ENCODE data around the gene TSPAN11.

The TSPAN11 gene

GRCh38 chr12:30977537-30978349 is 51.2 kb downstream of the TSPAN11 start:
- no peak for TF ChIP-seq SIN3A (IDR thresholded peaks at IDR 0.05; ENCODE audit: borderline replicate concordance, insufficient read depth, low read length)
- TF ChIP-seq REST (IDR thresholded peaks at IDR 0.05; ENCODE audit: insufficient read depth in 1 of 2, low read depth in 2 of 2, low read length in 2 of 2), result no peak
- no peak for TF ChIP-seq FOXP2 (optimal IDR thresholded peaks at IDR 0.05; ENCODE audit: borderline replicate concordance, extremely low read depth, extremely low read length, insufficient read depth)
- no peak for TF ChIP-seq TAF1 (IDR thresholded peaks at IDR 0.05; ENCODE audit: borderline replicate concordance, insufficient read depth, low read length)
- TF ChIP-seq POLR2AphosphoS5 (IDR thresholded peaks at IDR 0.05; ENCODE audit: low read depth, low read length), result no peak

- TF ChIP-seq SIN3A (IDR thresholded peaks at IDR 0.05; ENCODE audit: borderline replicate concordance, insufficient read depth, low read length), result no peak
- no peak for TF ChIP-seq FOXP2 (optimal IDR thresholded peaks at IDR 0.05; ENCODE audit: borderline replicate concordance, extremely low read depth, extremely low read length, insufficient read depth)
- no peak for TF ChIP-seq POLR2AphosphoS5 (IDR thresholded peaks at IDR 0.05; ENCODE audit: low read depth, low read length)
- TF ChIP-seq REST (IDR thresholded peaks at IDR 0.05; ENCODE audit: insufficient read depth in 1 of 2, low read depth in 2 of 2, low read length in 2 of 2), result no peak
- TF ChIP-seq TAF1 (IDR thresholded peaks at IDR 0.05; ENCODE audit: borderline replicate concordance, insufficient read depth, low read length), result no peak
Measured at GRCh38 chr12:30978639-30979038, 52.1 kb downstream of the TSPAN11 start.

GRCh38 chr12:30979371-30980259 is 53.1 kb downstream of the TSPAN11 start:
- TF ChIP-seq POLR2AphosphoS5 (IDR thresholded peaks at IDR 0.05; ENCODE audit: low read depth, low read length), result no peak
- TF ChIP-seq FOXP2 (optimal IDR thresholded peaks at IDR 0.05; ENCODE audit: borderline replicate concordance, extremely low read depth, extremely low read length, insufficient read depth), result no peak
- TF ChIP-seq TAF1 (IDR thresholded peaks at IDR 0.05; ENCODE audit: borderline replicate concordance, insufficient read depth, low read length), result no peak
- TF ChIP-seq REST (IDR thresholded peaks at IDR 0.05; ENCODE audit: insufficient read depth in 1 of 2, low read depth in 2 of 2, low read length in 2 of 2), result no peak
- TF ChIP-seq SIN3A (IDR thresholded peaks at IDR 0.05; ENCODE audit: borderline replicate concordance, insufficient read depth, low read length), result no peak

- TF ChIP-seq SIN3A (IDR thresholded peaks at IDR 0.05; ENCODE audit: borderline replicate concordance, insufficient read depth, low read length), result no peak
- no peak for TF ChIP-seq FOXP2 (optimal IDR thresholded peaks at IDR 0.05; ENCODE audit: borderline replicate concordance, extremely low read depth, extremely low read length, insufficient read depth)
- TF ChIP-seq POLR2AphosphoS5 (IDR thresholded peaks at IDR 0.05; ENCODE audit: low read depth, low read length), result no peak
- no peak for TF ChIP-seq TAF1 (IDR thresholded peaks at IDR 0.05; ENCODE audit: borderline replicate concordance, insufficient read depth, low read length)
- no peak for TF ChIP-seq REST (IDR thresholded peaks at IDR 0.05; ENCODE audit: insufficient read depth in 1 of 2, low read depth in 2 of 2, low read length in 2 of 2)
Measured at GRCh38 chr12:30980955-30981662, 54.6 kb downstream of the TSPAN11 start.
